GM12801 (cell line): ENCODE results near the gene NXNL1.

Experiments used
- TF ChIP-seq, protein P1 (sequence below): IDR thresholded peaks from one replicate; pipeline ENCODE4 v1.5.1; 2011; ENCODE audit warnings: control low read depth; ENCODE audit not compliant: insufficient read length; ENCODE audit errors: extremely low read depth

The NXNL1 gene

DNA sequence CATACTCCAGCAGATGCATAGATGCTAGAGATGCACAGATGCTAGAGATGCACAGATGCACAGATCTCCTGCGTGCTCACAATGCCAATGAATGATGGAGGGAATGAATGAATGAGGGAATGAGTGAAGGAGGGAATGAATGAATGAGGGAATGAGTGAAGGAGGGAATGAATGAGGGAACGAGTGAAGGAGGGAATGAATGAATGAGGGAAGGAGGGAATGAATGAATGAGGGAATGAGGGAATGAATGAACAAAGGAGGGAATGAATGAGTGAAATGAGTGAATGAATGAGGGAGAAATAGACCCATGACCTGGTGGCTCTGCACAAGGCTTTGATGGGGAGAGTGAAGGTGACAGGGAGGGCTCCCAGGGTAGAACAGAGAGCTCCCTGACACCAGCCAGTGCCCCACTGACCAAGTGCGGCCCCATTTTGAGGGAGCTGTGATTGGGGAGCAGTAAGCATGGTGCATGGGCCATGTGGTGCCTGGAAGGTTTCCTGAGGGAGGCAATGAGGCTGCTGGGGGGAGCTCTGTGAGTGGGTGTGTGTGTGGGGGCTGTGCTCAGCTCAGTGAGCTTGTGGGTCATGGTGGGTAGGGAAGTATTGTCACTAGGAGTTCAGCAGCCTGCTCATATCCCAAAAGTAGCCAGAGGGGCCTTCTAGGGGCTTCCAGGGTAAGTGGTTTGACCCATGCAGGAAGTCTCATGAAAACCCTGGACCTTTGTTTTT, 22.3 kb upstream of the NXNL1 start:
- TF ChIP-seq, protein P1, sequence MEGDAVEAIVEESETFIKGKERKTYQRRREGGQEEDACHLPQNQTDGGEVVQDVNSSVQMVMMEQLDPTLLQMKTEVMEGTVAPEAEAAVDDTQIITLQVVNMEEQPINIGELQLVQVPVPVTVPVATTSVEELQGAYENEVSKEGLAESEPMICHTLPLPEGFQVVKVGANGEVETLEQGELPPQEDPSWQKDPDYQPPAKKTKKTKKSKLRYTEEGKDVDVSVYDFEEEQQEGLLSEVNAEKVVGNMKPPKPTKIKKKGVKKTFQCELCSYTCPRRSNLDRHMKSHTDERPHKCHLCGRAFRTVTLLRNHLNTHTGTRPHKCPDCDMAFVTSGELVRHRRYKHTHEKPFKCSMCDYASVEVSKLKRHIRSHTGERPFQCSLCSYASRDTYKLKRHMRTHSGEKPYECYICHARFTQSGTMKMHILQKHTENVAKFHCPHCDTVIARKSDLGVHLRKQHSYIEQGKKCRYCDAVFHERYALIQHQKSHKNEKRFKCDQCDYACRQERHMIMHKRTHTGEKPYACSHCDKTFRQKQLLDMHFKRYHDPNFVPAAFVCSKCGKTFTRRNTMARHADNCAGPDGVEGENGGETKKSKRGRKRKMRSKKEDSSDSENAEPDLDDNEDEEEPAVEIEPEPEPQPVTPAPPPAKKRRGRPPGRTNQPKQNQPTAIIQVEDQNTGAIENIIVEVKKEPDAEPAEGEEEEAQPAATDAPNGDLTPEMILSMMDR = no peak

DNA sequence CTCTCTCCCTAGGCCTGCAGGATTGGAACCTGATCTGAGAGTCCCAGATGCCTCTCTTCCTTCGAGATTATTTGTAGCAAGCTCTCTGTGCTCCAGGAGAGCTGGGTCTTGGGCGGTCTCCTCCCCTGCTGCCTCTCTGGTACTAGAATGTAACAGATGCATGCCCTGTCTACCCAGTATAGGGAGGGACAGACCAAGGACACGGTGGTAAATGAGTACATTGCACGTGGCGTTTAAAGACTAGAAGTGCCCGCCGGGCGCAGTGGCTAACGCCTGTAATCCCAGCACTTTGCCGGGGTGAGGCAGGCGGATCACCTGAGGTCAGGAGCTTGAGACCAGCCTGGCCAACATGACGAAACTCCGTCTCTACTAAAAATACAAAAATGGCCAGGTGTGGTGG, 21.3 kb upstream of the NXNL1 start:
- TF ChIP-seq, protein P1 = no peak

DNA sequence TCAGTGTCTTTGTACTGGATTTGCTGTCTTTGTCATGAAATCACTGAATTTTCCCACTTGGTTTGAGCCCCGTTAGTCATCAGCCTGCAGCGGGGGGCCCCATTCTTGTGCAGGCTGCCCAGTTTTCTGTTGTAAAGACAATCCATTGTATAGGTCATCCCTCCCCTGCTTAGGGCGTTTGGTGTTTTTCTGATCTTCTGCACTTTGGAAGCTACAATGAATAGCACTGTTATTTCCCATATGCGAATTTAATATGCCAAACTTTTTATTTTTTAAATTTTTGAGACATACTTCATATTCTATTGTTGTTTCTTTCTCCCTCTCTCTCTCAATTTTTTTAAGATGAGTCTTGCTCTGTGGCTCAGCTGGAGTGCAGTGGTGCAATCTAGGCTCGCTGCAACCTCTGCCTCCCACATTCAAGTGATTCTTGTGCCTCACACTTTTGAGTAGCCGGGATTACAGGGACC, 18.6 kb upstream of the NXNL1 start:
- TF ChIP-seq, protein P1 = no peak

DNA sequence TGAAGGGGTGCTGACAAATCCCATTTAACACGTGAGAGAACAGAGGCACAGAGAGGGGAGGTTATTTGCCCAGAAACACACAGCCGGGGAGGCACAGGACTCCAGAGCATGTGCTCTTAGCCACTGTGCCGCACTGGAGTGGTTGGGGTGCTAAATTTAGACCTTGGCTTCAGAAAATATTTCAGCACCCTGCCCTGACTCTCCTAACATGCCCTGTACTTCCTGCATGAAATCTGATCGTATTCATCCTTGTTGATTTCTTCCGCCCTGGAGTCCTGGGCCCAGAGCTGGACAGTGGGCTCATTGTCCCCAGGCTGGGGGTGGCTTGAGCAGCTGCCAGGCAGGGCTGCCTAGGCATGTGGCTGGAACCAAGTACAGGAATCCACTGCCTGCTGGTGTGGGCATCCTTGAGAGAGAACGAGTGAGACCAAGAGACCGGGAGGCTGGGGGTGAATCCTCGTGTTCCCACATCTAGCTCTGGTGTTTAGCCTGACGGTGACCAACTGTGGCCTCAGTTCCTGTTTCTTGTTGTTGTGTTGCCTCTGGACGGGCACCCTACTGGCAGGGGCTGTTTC, 14.9 kb upstream of the NXNL1 start:
- TF ChIP-seq, protein P1 = no peak

DNA sequence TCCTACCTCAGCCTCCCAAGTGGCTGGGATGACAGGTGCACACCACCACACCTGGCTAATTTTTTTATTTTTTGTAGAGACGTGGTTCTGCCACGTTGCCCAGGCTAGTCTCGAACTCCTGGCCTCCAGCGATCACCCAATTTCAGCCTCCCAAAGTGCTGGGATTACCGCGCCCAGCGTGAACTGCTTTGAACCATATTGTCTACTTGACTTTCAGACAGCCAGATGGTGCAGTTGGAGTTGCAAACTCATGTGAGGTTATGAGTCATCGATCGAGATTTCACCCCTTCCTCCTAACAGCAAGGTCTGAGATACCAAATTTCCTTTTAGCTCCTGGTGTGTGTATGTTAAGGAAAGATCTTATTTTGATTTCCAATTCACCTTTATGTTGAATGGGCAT, 12.3 kb upstream of the NXNL1 start:
- TF ChIP-seq, protein P1 = no peak

DNA sequence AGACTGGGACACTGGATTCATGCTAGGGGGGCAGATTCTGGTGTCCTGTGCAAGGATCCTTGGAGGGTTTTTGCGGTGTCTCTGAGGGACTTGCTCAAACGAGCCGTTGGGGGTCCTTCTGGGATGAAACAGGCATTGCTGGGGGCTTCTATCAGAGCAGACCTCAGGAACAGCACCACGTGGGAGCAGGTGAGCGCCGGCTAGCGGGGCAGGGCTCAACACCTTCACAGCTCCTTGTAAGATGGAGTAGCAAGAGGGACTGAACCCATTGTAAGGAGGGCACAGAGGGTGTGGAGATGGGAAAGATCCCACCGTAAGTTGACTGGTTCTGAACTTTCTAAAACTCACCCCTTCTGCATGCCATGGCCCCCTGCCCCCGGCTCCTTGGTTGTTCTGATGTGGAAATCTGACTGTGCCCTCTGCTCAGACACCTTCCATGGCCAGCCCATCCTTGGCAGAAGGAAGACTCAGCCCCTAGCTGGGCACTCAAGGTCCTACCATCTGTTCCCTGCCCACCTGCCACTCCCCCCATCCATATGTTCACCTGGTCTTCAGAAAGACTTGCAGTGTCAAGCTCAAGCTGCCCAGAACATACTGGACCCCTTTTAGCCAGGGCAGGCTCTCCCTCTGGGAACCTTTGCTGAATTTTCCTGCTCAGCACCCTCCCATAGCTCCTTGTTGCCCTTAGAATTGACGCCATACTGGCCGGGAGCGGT, 10.8 kb upstream of the NXNL1 start:
- TF ChIP-seq, protein P1 = no peak

DNA sequence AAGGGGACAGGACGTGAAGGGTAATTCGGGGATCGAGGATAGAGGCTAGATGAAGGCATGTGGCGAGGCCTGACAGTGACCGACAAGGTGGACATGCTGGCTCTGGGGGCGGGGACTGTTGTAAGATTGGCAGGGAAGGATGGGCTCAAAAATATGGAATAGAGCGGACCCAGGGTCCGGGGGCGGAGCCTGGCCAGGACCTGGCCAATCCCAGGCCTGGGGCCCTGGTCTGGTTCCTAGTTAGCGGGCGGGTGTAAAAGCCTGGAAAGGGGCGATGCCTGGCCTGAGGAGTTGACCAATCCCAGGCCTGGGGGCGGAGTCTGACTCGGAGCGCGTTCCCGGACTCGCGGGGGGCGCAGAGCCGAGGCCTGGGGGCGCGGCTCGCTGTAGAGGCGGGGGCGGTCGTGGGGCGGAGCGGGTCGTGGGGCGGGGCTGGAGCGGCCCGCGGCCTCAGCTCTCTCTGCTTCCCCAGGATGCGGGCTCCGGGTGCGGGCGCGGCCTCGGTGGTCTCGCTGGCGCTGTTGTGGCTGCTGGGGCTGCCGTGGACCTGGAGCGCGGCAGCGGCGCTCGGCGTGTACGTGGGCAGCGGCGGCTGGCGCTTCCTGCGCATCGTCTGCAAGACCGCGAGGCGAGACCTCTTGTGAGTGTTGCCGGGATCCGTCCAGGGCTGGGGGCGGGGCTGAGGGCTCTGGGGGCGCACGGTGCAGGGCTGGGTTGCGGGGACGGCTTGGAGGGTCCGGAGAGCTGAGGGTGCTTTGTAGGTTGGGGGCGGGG, 9.5 kb upstream of the NXNL1 start, which contains the start of gene SLC27A1:
Gene SLC27A1, plus strand, starts transcription at position 457 of the 774 bp plus-strand sequence. Its CDS starts 17 bp downstream, at position 474.
- TF ChIP-seq, protein P1 = no peak
